ENCODE results near the gene ZDHHC12.

- no peak for TF ChIP-seq CTCF (IDR thresholded peaks at IDR 0.05 in 2 of 3, conservative IDR thresholded peaks at IDR 0.05 in 1 of 3; ENCODE audit: borderline replicate concordance in 1 of 3, insufficient read depth in 1 of 3, low read depth in 2 of 3, low read length in 2 of 3)
- TF ChIP-seq POLR2AphosphoS5 (IDR thresholded peaks at IDR 0.05; ENCODE audit: low read depth, low read length) = 0 out of 2 replicates have a peak, but pooled peaks have one; percentile 50
- TF ChIP-seq EZH2 (IDR thresholded peaks at IDR 0.05) = no peak
- no peak for TF ChIP-seq SIN3A (IDR thresholded peaks at IDR 0.05; ENCODE audit: low read depth)
- TF ChIP-seq POLR2A (IDR thresholded peaks at IDR 0.05; ENCODE audit: borderline replicate concordance, extremely low read depth, insufficient read depth, insufficient read length) = no peak
- TF ChIP-seq ATF3 (IDR thresholded peaks at IDR 0.05) = no peak
- TF ChIP-seq RAD21 (IDR thresholded peaks at IDR 0.05; ENCODE audit: low read depth) = no peak
- TF ChIP-seq SP1 (IDR thresholded peaks at IDR 0.05; ENCODE audit: low read depth) = no peak
- TF ChIP-seq, protein P1, sequence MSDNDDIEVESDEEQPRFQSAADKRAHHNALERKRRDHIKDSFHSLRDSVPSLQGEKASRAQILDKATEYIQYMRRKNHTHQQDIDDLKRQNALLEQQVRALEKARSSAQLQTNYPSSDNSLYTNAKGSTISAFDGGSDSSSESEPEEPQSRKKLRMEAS (IDR thresholded peaks at IDR 0.05) = no peak
- no peak for TF ChIP-seq YY1 (IDR thresholded peaks at IDR 0.05; ENCODE audit: extremely low read depth, insufficient replicate concordance, low read depth, low read length)
Observed at GRCh38 chr9:128696923-128697707, 26.8 kb downstream of the ZDHHC12 start.

Measured in HCT116 (cell line).